Measurements from ENCODE around the gene HAAO.

DNA sequence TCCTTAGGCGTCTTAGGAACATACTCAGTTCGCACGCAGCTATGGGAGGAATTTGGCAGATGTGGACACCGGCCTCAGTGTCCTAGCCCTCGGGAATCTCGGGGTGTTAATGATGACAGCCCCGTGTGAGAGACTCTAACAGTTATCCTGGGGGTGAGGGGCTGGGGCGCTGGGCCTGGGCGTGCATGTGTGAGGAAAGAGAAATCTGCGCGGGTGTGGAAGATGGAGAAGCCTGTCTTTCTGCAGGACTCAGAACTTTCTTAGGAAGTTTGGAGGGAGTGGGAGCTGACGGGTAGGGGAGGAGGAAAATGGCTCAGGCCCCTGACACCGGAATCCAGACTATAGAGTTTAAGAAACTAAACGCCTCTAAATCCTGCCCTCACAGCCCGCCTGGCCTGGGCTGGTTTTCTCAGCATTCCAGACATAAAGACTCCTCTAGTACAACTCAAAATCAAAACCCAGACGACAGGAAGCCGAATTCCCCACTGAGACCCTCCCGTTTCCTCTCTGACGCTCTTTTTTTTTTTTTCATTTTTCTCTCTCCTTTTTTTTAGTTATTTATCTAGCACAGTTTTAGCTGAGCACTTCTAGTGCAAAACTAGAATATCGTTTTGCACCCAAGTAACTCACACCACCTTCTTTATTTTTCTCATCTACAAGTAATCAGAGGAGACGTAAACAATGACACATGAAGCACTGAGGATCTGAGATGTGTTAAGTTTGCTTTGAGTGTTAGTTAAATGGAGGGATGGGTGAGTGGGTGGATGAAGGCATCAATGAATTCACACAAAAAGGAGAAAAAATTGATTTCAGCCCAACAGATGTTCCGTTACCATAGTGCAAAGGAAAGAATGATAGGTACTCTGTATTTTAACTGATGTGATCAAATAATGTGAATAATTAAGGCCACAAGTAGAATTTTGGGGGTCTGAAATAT is 1.2 kb upstream of the HAAO start:
- TF ChIP-seq CTCF (IDR thresholded peaks at IDR 0.05; ENCODE audit: extremely low read depth in 1 of 2, insufficient read depth in 1 of 2, low read depth in 1 of 2, low read length in 2 of 2) (no peak), POLR2A (IDR thresholded peaks at IDR 0.05; ENCODE audit: low read depth, low read length) (no peak)
